GM21528 (cell line): ENCODE data around the gene SLC6A18.

Experiments used
- ATAC-seq: cut with Tn5 transposase; IDR thresholded peaks from one replicate; pipeline ENCODE4 v1.9.1; 2021; ENCODE audit warnings: mild to moderate bottlenecking, moderate library complexity; ENCODE audit not compliant: unreplicated experiment, low FRiP score

SLC6A18 gene

GRCh38 chr5:1225081-1225480 lies at the start of gene SLC6A18:
Gene SLC6A18 (plus strand): TSS chr5:1225381. CDS start chr5:1225478, 97 bp downstream.
- ATAC-seq = no peak

- ATAC-seq = no peak
Observed at GRCh38 chr5:1175801-1176472, 49.2 kb upstream of the SLC6A18 start.

GRCh38 chr5:1176473-1177391 lies 48.4 kb upstream of the SLC6A18 start:
- no peak for ATAC-seq

- ATAC-seq = no peak
Observed at GRCh38 chr5:1177826-1178528, 47.2 kb upstream of the SLC6A18 start.

GRCh38 chr5:1178529-1179382 lies 46.4 kb upstream of the SLC6A18 start:
- ATAC-seq = no peak

GRCh38 chr5:1179383-1179715 lies 45.8 kb upstream of the SLC6A18 start:
- ATAC-seq = no peak

- no peak for ATAC-seq
Observed at GRCh38 chr5:1180096-1180495, 45.1 kb upstream of the SLC6A18 start.

GRCh38 chr5:1180841-1181271 lies 44.3 kb upstream of the SLC6A18 start:
- ATAC-seq = no peak

- ATAC-seq = no peak
Observed at GRCh38 chr5:1181451-1182359, 43.5 kb upstream of the SLC6A18 start.

- ATAC-seq = no peak
Observed at GRCh38 chr5:1182360-1182632, 42.9 kb upstream of the SLC6A18 start.

GRCh38 chr5:1182633-1183423 lies 42.4 kb upstream of the SLC6A18 start:
- no peak for ATAC-seq

- no peak for ATAC-seq
Observed at GRCh38 chr5:1183424-1184162, 41.6 kb upstream of the SLC6A18 start.

GRCh38 chr5:1184163-1184470 lies 41.1 kb upstream of the SLC6A18 start:
- no peak for ATAC-seq

GRCh38 chr5:1184481-1184880 lies 40.7 kb upstream of the SLC6A18 start:
- ATAC-seq = no peak

- ATAC-seq = no peak
Observed at GRCh38 chr5:1185038-1185627, 40.0 kb upstream of the SLC6A18 start.

- ATAC-seq = no peak
Observed at GRCh38 chr5:1185629-1186350, 39.4 kb upstream of the SLC6A18 start.
